HL-60 (cell line): ENCODE measurements around the gene OPA1.

Experiments used
- POLR2AphosphoS5 ChIP-seq: IDR thresholded peaks from 2 replicates; pipeline ENCODE4 v1.6.1; 2012; ENCODE audit warnings: low read depth
- TF ChIP-seq, protein P1 (sequence below): IDR thresholded peaks from 2 replicates; pipeline ENCODE4 v1.6.1; 2012; ENCODE audit warnings: low read depth; ENCODE audit not compliant: insufficient replicate concordance
- TF ChIP-seq, protein P2 (sequence below): IDR thresholded peaks from one replicate; pipeline ENCODE4 v1.5.1; 2011; ENCODE audit warnings: low read length, control low read depth, inconsistent platforms; ENCODE audit not compliant: insufficient read depth

DNA sequence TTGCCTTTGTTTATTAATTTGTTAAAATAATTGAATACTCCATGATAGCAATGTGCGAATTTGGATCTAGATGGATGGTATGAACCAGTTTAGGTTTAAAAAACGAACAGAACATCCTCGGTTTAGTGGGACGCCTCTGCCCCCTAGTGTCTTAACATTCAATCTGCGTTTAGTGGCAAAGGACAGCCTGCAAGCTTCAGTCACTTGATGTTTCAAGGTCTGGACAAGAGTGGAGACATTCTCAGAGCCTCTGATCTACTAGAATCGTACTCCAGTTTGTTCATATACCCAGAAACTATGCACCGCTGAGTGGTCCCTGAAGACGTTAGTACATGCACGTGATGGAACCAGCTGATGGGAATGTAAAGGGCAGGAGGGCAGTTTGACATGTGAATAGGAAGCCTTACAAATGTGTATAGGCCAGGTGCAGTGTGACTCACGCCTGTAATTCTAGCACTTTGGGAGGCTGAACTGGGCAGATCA is 20.5 kb upstream of the OPA1 start:
- TF ChIP-seq, protein P1, sequence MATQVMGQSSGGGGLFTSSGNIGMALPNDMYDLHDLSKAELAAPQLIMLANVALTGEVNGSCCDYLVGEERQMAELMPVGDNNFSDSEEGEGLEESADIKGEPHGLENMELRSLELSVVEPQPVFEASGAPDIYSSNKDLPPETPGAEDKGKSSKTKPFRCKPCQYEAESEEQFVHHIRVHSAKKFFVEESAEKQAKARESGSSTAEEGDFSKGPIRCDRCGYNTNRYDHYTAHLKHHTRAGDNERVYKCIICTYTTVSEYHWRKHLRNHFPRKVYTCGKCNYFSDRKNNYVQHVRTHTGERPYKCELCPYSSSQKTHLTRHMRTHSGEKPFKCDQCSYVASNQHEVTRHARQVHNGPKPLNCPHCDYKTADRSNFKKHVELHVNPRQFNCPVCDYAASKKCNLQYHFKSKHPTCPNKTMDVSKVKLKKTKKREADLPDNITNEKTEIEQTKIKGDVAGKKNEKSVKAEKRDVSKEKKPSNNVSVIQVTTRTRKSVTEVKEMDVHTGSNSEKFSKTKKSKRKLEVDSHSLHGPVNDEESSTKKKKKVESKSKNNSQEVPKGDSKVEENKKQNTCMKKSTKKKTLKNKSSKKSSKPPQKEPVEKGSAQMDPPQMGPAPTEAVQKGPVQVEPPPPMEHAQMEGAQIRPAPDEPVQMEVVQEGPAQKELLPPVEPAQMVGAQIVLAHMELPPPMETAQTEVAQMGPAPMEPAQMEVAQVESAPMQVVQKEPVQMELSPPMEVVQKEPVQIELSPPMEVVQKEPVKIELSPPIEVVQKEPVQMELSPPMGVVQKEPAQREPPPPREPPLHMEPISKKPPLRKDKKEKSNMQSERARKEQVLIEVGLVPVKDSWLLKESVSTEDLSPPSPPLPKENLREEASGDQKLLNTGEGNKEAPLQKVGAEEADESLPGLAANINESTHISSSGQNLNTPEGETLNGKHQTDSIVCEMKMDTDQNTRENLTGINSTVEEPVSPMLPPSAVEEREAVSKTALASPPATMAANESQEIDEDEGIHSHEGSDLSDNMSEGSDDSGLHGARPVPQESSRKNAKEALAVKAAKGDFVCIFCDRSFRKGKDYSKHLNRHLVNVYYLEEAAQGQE: no peak
- TF ChIP-seq, protein P2, sequence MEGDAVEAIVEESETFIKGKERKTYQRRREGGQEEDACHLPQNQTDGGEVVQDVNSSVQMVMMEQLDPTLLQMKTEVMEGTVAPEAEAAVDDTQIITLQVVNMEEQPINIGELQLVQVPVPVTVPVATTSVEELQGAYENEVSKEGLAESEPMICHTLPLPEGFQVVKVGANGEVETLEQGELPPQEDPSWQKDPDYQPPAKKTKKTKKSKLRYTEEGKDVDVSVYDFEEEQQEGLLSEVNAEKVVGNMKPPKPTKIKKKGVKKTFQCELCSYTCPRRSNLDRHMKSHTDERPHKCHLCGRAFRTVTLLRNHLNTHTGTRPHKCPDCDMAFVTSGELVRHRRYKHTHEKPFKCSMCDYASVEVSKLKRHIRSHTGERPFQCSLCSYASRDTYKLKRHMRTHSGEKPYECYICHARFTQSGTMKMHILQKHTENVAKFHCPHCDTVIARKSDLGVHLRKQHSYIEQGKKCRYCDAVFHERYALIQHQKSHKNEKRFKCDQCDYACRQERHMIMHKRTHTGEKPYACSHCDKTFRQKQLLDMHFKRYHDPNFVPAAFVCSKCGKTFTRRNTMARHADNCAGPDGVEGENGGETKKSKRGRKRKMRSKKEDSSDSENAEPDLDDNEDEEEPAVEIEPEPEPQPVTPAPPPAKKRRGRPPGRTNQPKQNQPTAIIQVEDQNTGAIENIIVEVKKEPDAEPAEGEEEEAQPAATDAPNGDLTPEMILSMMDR: peak; percentile 58
- no peak for TF ChIP-seq POLR2AphosphoS5
